Naive thymus-derived CD8-positive, alpha-beta T cell (primary cell): ENCODE results near the gene ZNF101. TPM values are rescaled to one million over a fixed set of nuclear protein-coding genes. Genes with fewer than 3 reads are reported as not detected.
"Not testable (repeated sequence)": the region's sequence is repeated elsewhere in the genome, so short reads cannot be mapped to it uniquely, and the experiment has no call there.

ENCODE experiments used
- ATAC-seq, 2 donors: fragments of 150-1000 bp; cut with Tn5 transposase in 1 of 2; sonication (Bioruptor Pico), chemical (Tn5 transposase) in 1 of 2; 1 replicate in 1 of 2; 2 replicates in 1 of 2; pipeline ENCODE4 v1.10.0; 2021; ENCODE audit warnings: mild to moderate bottlenecking in 2 of 2, moderate library complexity in 2 of 2
- POLR2A ChIA-PET: fragments of 350-600 bp; sonication (Branson Sonifier 250); formaldehyde crosslinking; loops from one replicate; lab custom pipeline; 2021; ENCODE audit warnings: antibody characterized with exemption; lab: Charles Lee
- DNase-seq, 10 donors: peaks; one replicate each; pipeline versions ENCODE4 v3.0.0 to v3.0.0-alpha.2; 2020 to 2022
- H3K27ac Mint-ChIP-seq, 10 donors: one replicate each; pipeline ENCODE4 v1.8.0; 2020 to 2022; ENCODE audit warnings: mild to moderate bottlenecking in 10 of 10, mixed read lengths in 10 of 10, moderate library complexity in 4 of 10, inconsistent platforms in 1 of 10
- H3K27me3 Mint-ChIP-seq, 5 donors: one replicate each; pipeline ENCODE4 v1.8.0; 2021 to 2022; ENCODE audit warnings: mixed read lengths in 5 of 5
- H3K36me3 Mint-ChIP-seq, 3 donors: one replicate each; pipeline ENCODE4 v1.8.0; 2020 to 2022; ENCODE audit warnings: mixed read lengths in 3 of 3, mild to moderate bottlenecking in 2 of 3, inconsistent platforms in 1 of 3
- H3K4me1 Mint-ChIP-seq, 4 donors: one replicate each; pipeline ENCODE4 v1.8.0; 2021 to 2022; ENCODE audit warnings: mixed read lengths in 4 of 4
- H3K4me3 Mint-ChIP-seq, 10 donors: one replicate each; pipeline ENCODE4 v1.8.0; 2020 to 2022; ENCODE audit warnings: mild to moderate bottlenecking in 10 of 10, mixed read lengths in 10 of 10, moderate library complexity in 6 of 10, inconsistent platforms in 1 of 10
- H3K9me3 Mint-ChIP-seq, 9 donors: one replicate each; pipeline ENCODE4 v1.8.0; 2020 to 2022; ENCODE audit warnings: mixed read lengths in 9 of 9, mild to moderate bottlenecking in 3 of 9, inconsistent platforms in 1 of 9, moderate library complexity in 1 of 9
- polyA plus RNA-seq, 3 donors: library from polyadenylated mRNA; unstranded; fragments of 300-500 nt; fragmentation: Illumina TruSeq; gene quantifications; one replicate each; pipeline ENCODE4 v1.2.3, GENCODE V29; 2021
- total RNA-seq, 8 experiments: library from RNA in 2 of 8; stranded (reverse) in 2 of 8; gene quantifications; one replicate each; pipeline ENCODE4 v1.2.3 and lab custom pipeline; 2021 to 2026

The ZNF101 gene
- total and polyA plus RNA-seq, 5 experiments from 2014 or later, result 99.7 to 269 (median 144) TPM

- Mint-ChIP-seq H3K9me3 (peaks cover 0 to 18% (median 0%) of the 10 kb centered on the region in 9 donors), H3K27me3 (peaks cover 0 to 3% (median 0%) of the 10 kb centered on the region in 5 donors), H3K4me3 (peak within 1 kb of the TSS; percentile 83 to 97 (median 94)), H3K27ac (peak within 1 kb of the TSS; percentile 93 to 100 (median 98)), H3K36me3 (peaks cover 0 to 19% (median 6%) of the 10 kb centered on the region in 3 donors), H3K4me1 (peaks cover 23 to 50% (median 40%) of the 10 kb centered on the region in 4 donors)
- POLR2A ChIA-PET, result interaction anchor here (0.6 to 12.8 kb wide), 34 partner anchors 9 to 1842 kb away, joined by 3 to 289 read pairs (median 4); partner anchors contain the start of genes GMIP, LPAR2, ZNF14 and ZNF253
- DNase-seq, result peak; percentile 81 to 98 (median 93)
- peak; percentile 73 to 76 for ATAC-seq
Measured at GRCh38 chr19:19663256-19664120, 5.2 kb upstream of the ZNF101 start, which contains the start of gene ATP13A1. TSS of gene ATP13A1 (minus strand) at chr19:19663676. CDS start at chr19:19663666, 10 bp downstream.

- DNase-seq, H3K27me3 Mint-ChIP-seq, ATAC-seq: not testable (repeated sequence)
- peak overlapping the region in 6 of 10 donors; percentile 11 to 56 (median 32) for H3K27ac Mint-ChIP-seq
- H3K9me3 Mint-ChIP-seq, result peaks cover 0 to 33% (median 0%) of the 10 kb centered on the region in 9 donors
- H3K36me3 Mint-ChIP-seq, result peaks cover 0 to 20% (median 16%) of the 10 kb centered on the region in 3 donors
- H3K4me1 Mint-ChIP-seq, result peaks cover 21 to 60% (median 45%) of the 10 kb centered on the region in 4 donors
- POLR2A ChIA-PET, result interaction anchor here (0.6 to 12.8 kb wide), 11 partner anchors 11 to 156 kb away, joined by 3 to 289 read pairs (median 5); partner anchors contain the start of genes LPAR2, ZNF14 and ZNF506
- H3K4me3 Mint-ChIP-seq, result peak overlapping the region in 4 of 10 donors; percentile 18 to 41 (median 26)
Measured at GRCh38 chr19:19665420-19665948, 3.2 kb upstream of the ZNF101 start.

- Mint-ChIP-seq H3K36me3 (peaks cover 6 to 55% (median 51%) of the 10 kb centered on the region in 3 donors), H3K4me3 (peak overlapping the region; percentile 82 to 95 (median 90)), H3K27ac (peak overlapping the region; percentile 93 to 100 (median 96)), H3K4me1 (peaks cover 8 to 55% (median 37%) of the 10 kb centered on the region in 4 donors), H3K27me3 (peaks cover 0 to 3% (median 0%) of the 10 kb centered on the region in 5 donors), H3K9me3 (peaks cover 0 to 68% (median 2%) of the 10 kb centered on the region in 9 donors)
- DNase-seq, result no peak
- no peak for ATAC-seq
- POLR2A ChIA-PET, result interaction anchor here (0.6 to 12.8 kb wide), 24 partner anchors 8 to 407 kb away, joined by 3 to 289 read pairs (median 18); partner anchors contain the start of genes GATAD2A, GMIP, LPAR2 and NDUFA13
Measured at GRCh38 chr19:19670070-19670551, 1.5 kb downstream of the ZNF101 start.

GRCh38 chr19:19672816-19673215 lies 4.2 kb downstream of the ZNF101 start:
- peak overlapping the region in 2 of 10 donors; percentile 19 to 40 for H3K27ac Mint-ChIP-seq
- DNase-seq (no peak), ATAC-seq (no peak)
- H3K4me1 Mint-ChIP-seq, result peaks cover 11 to 59% (median 41%) of the 10 kb centered on the region in 4 donors
- H3K27me3 Mint-ChIP-seq, result peaks cover 0 to 3% (median 0%) of the 10 kb centered on the region in 5 donors
- peaks cover 0 to 85% (median 13%) of the 10 kb centered on the region in 9 donors for H3K9me3 Mint-ChIP-seq
- H3K36me3 Mint-ChIP-seq, result peaks cover 24 to 82% (median 78%) of the 10 kb centered on the region in 3 donors
- POLR2A ChIA-PET, result interaction anchor here (0.6 to 12.8 kb wide), 10 partner anchors 9 to 1116 kb away, joined by 3 to 289 read pairs (median 5); partner anchors contain the start of genes ZNF14 and ZNF93
- peak overlapping the region in 6 of 10 donors; percentile 15 to 82 (median 37) for H3K4me3 Mint-ChIP-seq

- DNase-seq, result peak in 1 of 10 donors; percentile 19
- POLR2A ChIA-PET, result interaction anchor here (0.6 to 1.3 kb wide), 5 partner anchors 10 to 59 kb away, joined by 3 to 5 read pairs (median 3); partner anchors contain the start of gene ZNF14
- Mint-ChIP-seq H3K4me1 (peaks cover 7 to 54% (median 34%) of the 10 kb centered on the region in 4 donors), H3K36me3 (peaks cover 35 to 95% (median 90%) of the 10 kb centered on the region in 3 donors), H3K4me3 (peak overlapping the region in 8 of 10 donors; percentile 19 to 74 (median 62)), H3K27ac (peak overlapping the region in 4 of 10 donors; percentile 15 to 72 (median 54)), H3K27me3 (no peaks in the 10 kb centered on the region), H3K9me3 (peaks cover 0 to 93% (median 19%) of the 10 kb centered on the region in 9 donors)
- no peak for ATAC-seq
Measured at GRCh38 chr19:19674315-19674714, 5.7 kb downstream of the ZNF101 start.

- Mint-ChIP-seq H3K4me3 (peak overlapping the region in 8 of 10 donors; percentile 7 to 63 (median 40)), H3K4me1 (peaks cover 5 to 28% (median 18%) of the 10 kb centered on the region in 4 donors), H3K27me3 (no peaks in the 10 kb centered on the region), H3K36me3 (peaks cover 50 to 89% (median 88%) of the 10 kb centered on the region in 3 donors), H3K27ac (peak overlapping the region in 4 of 10 donors; percentile 3 to 74 (median 56)), H3K9me3 (peaks cover 0 to 96% (median 29%) of the 10 kb centered on the region in 9 donors)
- peak in 1 of 10 donors; percentile 44 for DNase-seq
- POLR2A ChIA-PET, result interaction anchor here (0.9 to 2.7 kb wide), 3 partner anchors 9 to 10 kb away, joined by 3 to 35 read pairs (median 5); partner anchors contain the start of gene ZNF101
- ATAC-seq, result no peak
Measured at GRCh38 chr19:19677579-19677978, 8.9 kb downstream of the ZNF101 start.

GRCh38 chr19:19679176-19680073 lies 10.8 kb downstream of the ZNF101 start:
- Mint-ChIP-seq H3K27ac (peak overlapping the region in 3 of 10 donors; percentile 40 to 48 (median 46)), H3K9me3 (peaks cover 0 to 95% (median 40%) of the 10 kb centered on the region in 9 donors), H3K36me3 (peaks cover 62 to 91% (median 86%) of the 10 kb centered on the region in 3 donors), H3K4me1 (peaks cover 3 to 19% (median 13%) of the 10 kb centered on the region in 4 donors), H3K27me3 (no peaks in the 10 kb centered on the region), H3K4me3 (peak overlapping the region in 2 of 10 donors; percentile 50 to 54)
- POLR2A ChIA-PET, result interaction anchor here (0.6 to 2.7 kb wide), 5 partner anchors 11 to 362 kb away, joined by 3 to 35 read pairs (median 3); partner anchors contain the start of genes LPAR2 and ZNF101
- no peak for ATAC-seq
- peak in 1 of 10 donors; percentile 18 for DNase-seq

GRCh38 chr19:19686119-19686518 lies 17.5 kb downstream of the ZNF101 start:
- not testable (repeated sequence) for H3K4me1 Mint-ChIP-seq, H3K4me3 Mint-ChIP-seq, ATAC-seq, DNase-seq, H3K27me3 Mint-ChIP-seq
- H3K27ac Mint-ChIP-seq, result peak overlapping the region in 1 of 10 donors; percentile 17
- POLR2A ChIA-PET, result interaction anchor here (0.8 to 4.5 kb wide), 10 partner anchors 11 to 179 kb away, joined by 3 to 60 read pairs (median 4); partner anchors contain the start of genes ATP13A1, ZNF101, ZNF14 and ZNF253
- H3K36me3 Mint-ChIP-seq, result peaks cover 29 to 59% (median 36%) of the 10 kb centered on the region in 3 donors
- H3K9me3 Mint-ChIP-seq, result peaks cover 0 to 67% (median 22%) of the 10 kb centered on the region in 9 donors

- Mint-ChIP-seq H3K27me3 (no peaks in the 10 kb centered on the region), H3K4me3 (peak overlapping the region in 1 of 10 donors; percentile 1), H3K9me3 (peaks cover 0 to 67% (median 21%) of the 10 kb centered on the region in 9 donors), H3K27ac (peak overlapping the region in 3 of 10 donors; percentile 17 to 75 (median 19)), H3K36me3 (peaks cover 24 to 54% (median 33%) of the 10 kb centered on the region in 3 donors), H3K4me1 (peaks cover 0 to 3% (median under 1%) of the 10 kb centered on the region in 4 donors)
- POLR2A ChIA-PET, result interaction anchor here (0.6 to 4.5 kb wide), 11 partner anchors 11 to 179 kb away, joined by 3 to 60 read pairs (median 3); partner anchors contain the start of genes ZNF101, ZNF14, ZNF253 and ZNF506
- peak in 1 of 2 donors; percentile 37 for ATAC-seq
- no peak for DNase-seq
Measured at GRCh38 chr19:19686580-19686979, 17.9 kb downstream of the ZNF101 start.

GRCh38 chr19:19687090-19687489 lies 18.5 kb downstream of the ZNF101 start:
- Mint-ChIP-seq H3K27ac (peak overlapping the region in 3 of 10 donors; percentile 17 to 77 (median 54)), H3K4me1 (peaks cover 0 to 3% (median under 1%) of the 10 kb centered on the region in 4 donors), H3K9me3 (peaks cover 0 to 65% (median 21%) of the 10 kb centered on the region in 9 donors), H3K4me3 (peak overlapping the region in 1 of 10 donors; percentile 54), H3K27me3 (no peaks in the 10 kb centered on the region), H3K36me3 (peaks cover 24 to 52% (median 33%) of the 10 kb centered on the region in 3 donors)
- ATAC-seq (peak in 1 of 2 donors; percentile 29), DNase-seq (no peak)
- POLR2A ChIA-PET, result interaction anchor here (0.6 to 4.5 kb wide), 11 partner anchors 11 to 179 kb away, joined by 3 to 60 read pairs (median 3); partner anchors contain the start of genes ZNF101, ZNF14, ZNF253 and ZNF506
